GM12892 (cell line): ENCODE results near the gene DNM3.
"Not testable (repeated sequence)": the region's sequence is repeated elsewhere in the genome, so short reads cannot be mapped to it uniquely, and the experiment has no call there.

Source experiments
- DNase-seq: peaks from one replicate; pipeline ENCODE4 v3.0.0; 2011; ENCODE audit not compliant: insufficient read length
- FAIRE-seq: peaks from 2 replicates; lab custom pipeline; 2011; peaks lifted over from hg19 to GRCh38; lab: Jason Lieb, UNC
- POLR2A ChIP-seq: IDR thresholded peaks from 2 replicates; pipeline ENCODE4 v1.6.1; 2011; ENCODE audit warnings: low read depth, low read length, control low read depth
- POLR2AphosphoS5 ChIP-seq: IDR thresholded peaks from 2 replicates; pipeline ENCODE4 v1.6.1; 2011; ENCODE audit warnings: low read depth, low read length, control low read depth
- TAF1 ChIP-seq: IDR thresholded peaks from 2 replicates; pipeline ENCODE4 v1.6.1; 2011; ENCODE audit warnings: low read depth, mild to moderate bottlenecking, control low read depth, low read length, borderline replicate concordance

Gene DNM3

DNA sequence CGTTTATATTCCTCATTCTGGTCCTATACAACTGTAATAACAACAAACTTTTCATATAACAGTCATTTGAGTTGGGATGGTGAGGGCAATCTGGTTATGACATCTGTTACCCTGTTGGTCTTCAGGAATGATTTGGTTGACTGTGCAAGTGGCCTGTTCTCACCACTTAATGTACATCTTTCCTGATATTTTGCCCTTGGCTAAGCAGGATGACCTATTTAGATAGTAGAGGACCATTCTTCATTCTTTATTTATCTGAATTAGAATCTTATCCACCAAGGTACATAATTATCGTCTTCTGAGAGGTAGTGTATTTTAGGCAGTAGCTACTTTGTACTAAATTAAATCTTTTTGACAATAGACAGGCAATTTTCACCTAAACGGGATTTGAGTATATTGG, 154.3 kb downstream of the DNM3 start:
- FAIRE-seq (no peak), DNase-seq (no peak)
- no peak for TF ChIP-seq TAF1
- TF ChIP-seq POLR2AphosphoS5 = no peak
- no peak for TF ChIP-seq POLR2A

DNA sequence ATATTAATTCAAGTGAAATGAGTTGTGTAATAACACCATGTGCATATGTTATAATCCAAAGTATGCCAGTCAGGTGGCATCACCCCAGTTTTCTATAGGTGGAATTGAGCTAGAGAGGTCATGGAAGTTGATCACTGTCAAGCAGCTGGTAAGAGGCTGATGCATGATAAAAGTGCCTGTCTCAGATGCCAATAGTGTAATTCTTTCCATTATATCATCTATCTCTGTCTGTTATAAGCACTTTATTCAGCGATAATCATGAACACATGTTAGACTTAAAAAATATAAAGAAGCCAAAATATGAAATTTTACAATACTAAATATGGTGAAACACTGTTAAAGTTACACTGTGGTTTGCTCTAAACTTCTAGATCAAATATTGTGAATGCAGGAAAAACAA, 156.6 kb downstream of the DNM3 start:
- FAIRE-seq (no peak), DNase-seq (no peak)
- TF ChIP-seq POLR2A (no peak), TAF1 (no peak), POLR2AphosphoS5 (no peak)

DNA sequence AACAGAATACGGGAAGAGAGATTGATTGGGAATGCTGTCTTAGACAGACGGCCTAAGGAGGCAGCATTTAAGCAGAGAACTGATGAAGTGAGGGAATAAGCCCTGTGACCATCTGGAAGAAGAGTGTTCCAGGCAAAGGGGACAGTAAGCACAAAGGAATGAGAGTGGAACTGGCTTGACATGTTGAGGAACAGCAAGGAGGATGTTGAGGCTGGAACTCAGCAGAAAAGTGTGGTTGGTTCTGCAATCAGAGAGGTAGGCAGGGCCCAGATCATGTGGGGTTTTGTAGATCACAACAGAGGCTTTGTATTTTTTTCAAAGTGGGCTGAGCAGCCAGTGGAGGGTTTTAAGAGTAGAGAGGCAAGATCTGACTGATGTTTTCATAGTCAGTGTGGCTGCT, 157.4 kb downstream of the DNM3 start:
- FAIRE-seq = no peak
- DNase-seq = no peak

DNA sequence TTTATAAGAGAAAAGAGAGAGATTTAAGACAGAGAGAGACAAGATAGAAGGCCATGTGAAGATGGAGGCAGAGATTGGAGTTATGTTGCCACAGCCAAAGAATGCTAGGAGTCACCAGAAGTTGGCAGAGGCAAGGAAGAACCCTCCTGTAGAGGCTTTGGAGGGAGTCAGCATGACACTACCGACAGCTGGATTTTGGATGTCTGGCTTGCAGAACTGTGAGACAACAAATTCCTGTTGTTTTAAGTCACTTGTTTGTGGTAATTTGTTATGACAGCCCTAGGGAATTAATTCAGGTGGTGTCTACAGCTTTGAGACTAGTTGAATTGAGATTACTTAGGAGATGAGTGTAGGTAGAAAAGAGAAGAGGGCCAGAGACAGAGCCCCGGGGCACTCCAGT, 158.5 kb downstream of the DNM3 start:
- FAIRE-seq = no peak

More for the DNA sequence above, 157.4 kb downstream of the DNM3 start:
- TF ChIP-seq POLR2A (no peak), TAF1 (no peak), POLR2AphosphoS5 (no peak)

DNA sequence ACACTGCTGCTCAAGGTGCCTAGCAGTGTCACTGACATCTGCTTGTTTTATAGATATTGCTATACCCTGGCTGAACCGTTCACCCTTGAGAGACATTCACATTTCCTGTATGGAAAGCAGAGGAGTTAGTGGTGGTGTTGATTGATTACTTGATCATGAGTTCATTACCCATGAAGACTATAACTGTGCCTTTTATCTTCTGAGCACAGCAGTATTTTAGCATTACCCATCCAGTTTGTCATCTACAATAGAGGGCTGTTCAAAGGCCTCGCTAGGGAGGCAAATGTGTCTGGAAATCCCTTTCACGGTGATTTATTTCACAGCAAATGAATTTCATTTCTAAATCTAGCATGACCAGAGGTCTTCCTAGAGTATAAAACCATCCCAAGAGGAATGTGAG, 160.0 kb downstream of the DNM3 start:
- DNase-seq (no peak), FAIRE-seq (no peak)
- TF ChIP-seq POLR2AphosphoS5 (no peak), POLR2A (no peak), TAF1 (no peak)

More for the DNA sequence above, 158.5 kb downstream of the DNM3 start:
- TF ChIP-seq POLR2A = no peak
- no peak for TF ChIP-seq TAF1
- no peak for TF ChIP-seq POLR2AphosphoS5
- no peak for DNase-seq

DNA sequence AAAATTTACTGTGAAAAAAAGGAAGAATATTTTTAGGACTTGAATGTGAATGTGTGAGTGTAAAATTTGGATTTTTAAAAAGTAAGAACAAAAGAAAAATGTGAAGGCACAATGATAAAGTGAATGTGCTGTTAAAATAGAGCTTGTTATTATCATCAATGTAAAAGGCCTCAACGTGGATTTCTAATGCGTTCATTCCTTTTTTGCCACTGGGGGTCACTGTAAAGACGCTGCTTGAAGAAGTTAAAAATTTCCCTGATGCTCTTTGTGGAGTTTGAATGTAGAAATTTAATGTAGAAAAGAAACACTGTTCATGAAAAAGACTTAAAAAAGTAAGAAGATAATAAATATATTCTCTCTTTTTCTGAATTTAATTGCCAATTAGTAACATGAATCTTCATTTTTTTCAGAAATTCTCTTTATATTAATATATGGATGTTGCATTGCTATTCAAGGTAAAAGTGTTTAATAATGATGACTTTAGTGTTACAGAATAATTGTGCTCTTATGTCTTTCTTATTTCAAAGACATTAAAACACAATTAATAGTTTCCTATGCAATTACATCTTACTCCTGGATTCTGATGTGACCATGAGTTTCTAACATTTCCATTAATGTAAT, 161.5 kb downstream of the DNM3 start:
- DNase-seq (no peak), FAIRE-seq (no peak)
- TF ChIP-seq POLR2AphosphoS5 = no peak
- TF ChIP-seq POLR2A = no peak
- no peak for TF ChIP-seq TAF1

DNA sequence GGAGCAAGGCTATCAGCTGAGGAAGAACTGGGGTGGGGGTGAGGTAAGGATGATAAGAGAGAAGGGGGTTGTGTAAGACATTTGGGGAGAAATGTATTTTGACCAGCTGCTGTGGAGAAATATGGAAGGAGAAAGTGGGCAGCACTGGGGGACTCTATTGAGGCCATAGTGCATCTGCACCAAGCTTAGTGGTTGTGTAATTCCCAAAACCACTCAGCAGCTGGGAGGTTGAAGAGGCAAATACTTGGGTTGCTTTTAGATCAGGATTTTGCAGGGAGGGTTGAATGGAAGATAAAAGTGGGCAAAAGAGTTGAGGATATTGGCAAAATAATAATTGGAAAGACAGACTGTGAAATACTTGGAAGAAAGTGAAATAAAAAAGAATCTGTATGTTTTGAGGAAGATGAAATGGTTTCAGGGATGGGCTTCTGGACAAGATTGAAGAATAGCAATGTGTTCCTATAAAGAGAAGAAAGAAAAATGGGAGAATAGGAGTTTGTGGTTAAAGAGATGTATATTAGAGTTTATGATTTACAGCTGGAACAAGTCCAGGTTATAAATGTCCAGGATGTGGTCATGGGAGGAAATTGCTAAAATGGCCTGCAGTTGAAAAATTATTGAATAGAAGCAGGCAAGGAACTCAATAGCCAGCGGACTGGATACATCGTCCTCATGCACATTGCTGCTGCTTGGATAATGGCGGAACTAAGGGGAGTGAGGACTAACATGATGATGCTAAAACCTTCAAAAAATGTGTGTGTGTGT, 162.7 kb downstream of the DNM3 start:
- no peak for DNase-seq
- no peak for FAIRE-seq
- TF ChIP-seq POLR2AphosphoS5 = no peak
- TF ChIP-seq POLR2A = no peak
- no peak for TF ChIP-seq TAF1

DNA sequence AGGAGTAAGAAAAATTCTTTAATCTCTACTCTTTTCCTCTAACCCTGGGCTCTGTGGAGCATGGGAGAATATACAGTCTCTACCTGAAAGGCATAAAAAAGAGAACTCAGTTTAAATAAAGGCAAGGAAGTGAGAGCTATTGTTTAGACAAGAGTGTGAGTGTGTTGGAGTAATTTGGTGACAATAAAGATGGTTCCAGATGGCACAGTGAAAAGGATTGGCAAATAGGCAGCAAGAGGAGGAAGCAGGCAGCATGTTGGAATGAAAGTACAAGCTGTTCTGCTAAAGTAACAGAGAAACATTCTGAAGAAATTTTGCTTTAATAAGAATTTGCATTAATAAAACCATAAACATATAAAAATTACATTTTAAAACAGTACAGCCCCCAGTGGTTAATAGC, 163.4 kb downstream of the DNM3 start:
- DNase-seq = no peak

DNA sequence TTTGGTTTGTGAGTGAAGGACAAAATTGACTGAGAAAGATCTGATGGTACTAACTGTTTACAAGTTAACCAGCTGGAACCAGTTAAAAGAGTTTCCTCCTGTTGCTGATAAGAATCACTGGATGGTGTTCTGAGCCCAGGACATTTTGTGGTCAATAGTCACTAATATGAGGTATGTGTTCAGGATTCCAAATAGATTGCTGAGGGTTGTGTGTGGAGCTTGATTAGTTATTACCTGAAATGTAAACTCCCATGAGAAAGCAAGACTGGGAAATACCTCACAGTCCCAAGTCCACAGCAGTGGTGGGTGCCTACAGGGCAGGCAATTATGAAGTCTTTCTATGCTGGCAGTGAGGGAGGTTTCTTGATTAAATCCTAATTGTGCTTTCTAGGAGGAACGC, 164.6 kb downstream of the DNM3 start:
- DNase-seq = no peak

More for the DNA sequence above, 163.4 kb downstream of the DNM3 start:
- no peak for FAIRE-seq
- TF ChIP-seq POLR2A (no peak), POLR2AphosphoS5 (no peak), TAF1 (no peak)

DNA sequence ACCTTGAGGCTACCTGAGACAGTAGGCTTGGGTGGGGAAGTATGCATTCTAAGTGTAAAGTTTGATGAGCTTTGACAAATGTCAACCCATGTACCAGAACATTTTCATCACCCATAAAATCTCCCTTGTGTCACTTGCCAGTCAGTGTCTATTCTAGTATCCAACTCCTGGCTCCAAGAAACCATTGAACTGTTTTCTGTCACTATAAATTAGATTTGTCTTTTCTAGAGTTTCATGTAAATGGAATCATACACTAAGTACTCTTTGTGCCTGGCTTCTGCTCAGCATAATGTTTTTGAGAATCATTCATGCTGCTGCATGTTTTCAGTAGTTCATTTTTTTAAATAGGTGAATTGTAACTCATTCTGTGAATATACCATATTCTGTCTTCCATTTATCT, 165.4 kb downstream of the DNM3 start:
- no peak for DNase-seq
- TF ChIP-seq POLR2A (no peak), TAF1 (no peak), POLR2AphosphoS5 (no peak)
- no peak for FAIRE-seq

More for the DNA sequence above, 164.6 kb downstream of the DNM3 start:
- TF ChIP-seq TAF1 (no peak), POLR2AphosphoS5 (no peak), POLR2A (no peak)
- FAIRE-seq = no peak

DNA sequence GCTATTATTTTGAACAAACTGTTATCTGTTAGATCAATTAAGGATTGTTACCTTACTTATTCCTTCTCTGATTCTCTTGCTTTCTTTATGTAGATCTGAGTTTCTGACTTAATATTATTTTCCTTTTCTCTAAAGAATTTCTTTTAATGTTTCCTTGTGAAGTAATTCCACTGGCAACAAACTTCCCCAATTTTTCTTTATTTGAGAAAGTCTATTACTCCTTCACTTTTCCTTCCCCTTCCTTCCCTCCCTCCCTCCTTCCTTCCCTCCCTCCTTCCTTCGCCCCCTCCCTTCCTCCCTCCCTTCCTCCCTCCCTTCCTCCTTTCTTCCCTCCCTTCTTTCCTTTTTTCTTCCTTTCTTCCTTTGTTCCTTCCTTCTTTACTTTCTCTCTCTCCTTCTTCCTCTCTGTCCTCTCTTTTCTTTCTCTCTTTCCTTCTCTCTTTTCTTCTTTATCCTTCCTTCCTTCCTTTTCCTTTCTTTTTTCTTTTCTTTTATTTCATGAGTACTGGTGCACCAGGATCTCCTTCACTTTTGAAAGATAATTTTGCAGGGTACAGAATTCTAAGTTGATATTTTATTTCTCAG, 177.5 kb downstream of the DNM3 start:
- FAIRE-seq (no peak), DNase-seq (no peak)
- TF ChIP-seq TAF1 (no peak), POLR2AphosphoS5 (no peak), POLR2A (no peak)

DNA sequence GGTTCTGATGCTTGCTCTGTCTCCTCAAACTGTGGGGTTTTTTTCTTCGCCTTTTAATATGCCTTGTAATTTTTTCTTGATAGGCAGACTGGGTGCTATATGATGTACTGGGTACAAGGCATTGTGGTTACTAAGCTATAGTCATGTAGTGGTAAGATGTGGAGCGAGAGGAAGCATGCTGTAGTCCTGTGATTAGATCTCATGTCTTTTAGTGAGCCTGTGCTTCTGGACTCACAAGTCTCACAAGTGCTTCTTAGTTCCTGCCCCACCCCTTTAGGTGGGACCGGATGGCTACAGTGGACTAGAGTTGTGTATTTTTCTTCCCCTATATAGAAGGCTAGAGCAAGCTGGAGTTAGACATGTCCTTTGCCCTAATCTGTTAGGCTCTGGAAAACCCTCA, 178.7 kb downstream of the DNM3 start:
- TF ChIP-seq POLR2A (no peak), POLR2AphosphoS5 (no peak), TAF1 (no peak)
- FAIRE-seq (no peak), DNase-seq (no peak)

DNA sequence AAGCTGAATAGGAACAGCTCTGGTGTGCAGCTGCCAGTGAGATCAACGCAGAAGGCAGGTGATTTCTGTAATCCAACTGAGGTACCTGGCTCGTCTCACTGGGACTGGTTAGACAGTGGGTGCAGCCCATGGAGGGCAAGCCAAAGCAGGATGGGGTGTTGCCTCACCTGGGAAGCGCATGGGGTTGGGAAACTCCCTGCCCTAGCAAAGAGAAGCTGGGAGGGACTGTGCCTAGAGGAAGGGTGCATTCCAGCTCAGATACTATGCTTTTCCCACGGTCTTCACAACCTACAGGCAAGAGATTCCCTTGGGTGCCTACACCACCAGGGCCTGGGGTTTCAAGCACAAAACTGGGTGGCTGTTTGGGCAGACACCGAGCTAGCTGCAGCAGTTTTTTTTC, 183.2 kb downstream of the DNM3 start:
- TF ChIP-seq POLR2AphosphoS5 = no peak
- no peak for TF ChIP-seq POLR2A
- no peak for TF ChIP-seq TAF1
- DNase-seq (no peak), FAIRE-seq (no peak)

DNA sequence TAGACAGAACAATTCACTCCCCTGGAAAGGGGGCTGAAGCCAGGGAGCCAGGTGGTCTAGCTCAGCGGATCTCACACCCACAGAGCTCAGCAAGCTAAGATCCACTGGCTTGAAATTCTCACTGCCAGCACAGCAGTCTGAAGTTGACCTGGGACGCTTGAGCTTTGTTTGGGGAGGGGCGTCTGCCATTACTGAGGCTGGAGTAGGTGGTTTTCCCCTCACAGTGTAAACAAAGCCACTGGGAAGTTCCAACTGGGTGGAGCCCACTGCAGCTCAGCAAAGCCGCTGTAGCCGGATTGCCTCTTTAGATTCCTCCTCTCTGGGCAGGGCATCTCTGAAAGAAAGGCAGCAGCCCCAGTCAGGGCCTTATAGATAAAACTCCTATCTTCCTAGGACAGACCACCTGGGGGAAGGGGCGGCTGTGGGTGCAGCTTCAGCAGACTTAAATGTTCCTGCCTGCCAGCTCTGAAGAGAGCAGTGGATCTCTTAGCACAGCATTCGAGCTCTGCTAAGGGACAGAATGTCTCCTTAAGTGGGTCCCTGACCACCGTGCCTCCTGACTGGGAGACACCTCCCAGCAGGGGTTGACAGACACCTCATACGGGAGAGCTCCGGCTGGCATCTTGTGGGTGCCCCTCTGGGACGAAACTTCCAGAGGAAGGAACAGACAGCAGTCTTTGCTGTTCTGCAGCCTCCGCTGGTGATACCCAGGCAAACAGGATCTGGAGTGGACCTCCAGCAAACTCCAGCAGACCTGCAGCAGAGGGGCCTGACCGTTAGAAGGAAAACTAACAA, 183.8 kb downstream of the DNM3 start:
- not testable (repeated sequence) for DNase-seq, FAIRE-seq
